Activated CD8-positive, alpha-beta memory T cell treated with anti-CD3 and anti-CD28 coated beads, Interleukin-2, amount 50 U/mL, for 1 hour (primary cell): ENCODE results near the gene CACNG7.

ENCODE experiments used
- DNase-seq: peaks from one replicate; pipeline ENCODE4 v3.0.0-alpha.2; 2020; ENCODE audit errors: extremely low read depth

Gene CACNG7

GRCh38 chr19:53957448-53958167, 48.5 kb downstream of the CACNG7 start:
- no peak for DNase-seq

GRCh38 chr19:53958168-53958571, 49.1 kb downstream of the CACNG7 start:
- no peak for DNase-seq

GRCh38 chr19:53958823-53959757, 50.0 kb downstream of the CACNG7 start:
- DNase-seq: no peak

- no peak for DNase-seq
These were observed 51.1 kb downstream of the CACNG7 start for GRCh38 chr19:53960187-53960586.

GRCh38 chr19:53960886-53961285, 51.8 kb downstream of the CACNG7 start:
- no peak for DNase-seq

- DNase-seq: no peak
These were observed 52.7 kb downstream of the CACNG7 start for GRCh38 chr19:53961523-53962356.

- DNase-seq: no peak
These were observed 53.9 kb downstream of the CACNG7 start, which contains the start of gene CACNG8 for GRCh38 chr19:53962887-53963431. Gene CACNG8 (plus strand): TSS chr19:53962937.

- no peak for DNase-seq
These were observed 56.0 kb downstream of the CACNG7 start for GRCh38 chr19:53965091-53965490.

- no peak for DNase-seq
These were observed 57.9 kb downstream of the CACNG7 start for GRCh38 chr19:53966931-53967330.

GRCh38 chr19:53969366-53969765, 60.3 kb downstream of the CACNG7 start:
- DNase-seq: no peak

GRCh38 chr19:53971673-53972072, 62.6 kb downstream of the CACNG7 start:
- no peak for DNase-seq

GRCh38 chr19:53977429-53977990, 68.4 kb downstream of the CACNG7 start:
- no peak for DNase-seq

GRCh38 chr19:53977991-53978731, 69.1 kb downstream of the CACNG7 start:
- DNase-seq: no peak

GRCh38 chr19:53978975-53979801, 70.1 kb downstream of the CACNG7 start:
- DNase-seq: no peak

GRCh38 chr19:53980539-53981375, 71.7 kb downstream of the CACNG7 start:
- no peak for DNase-seq

- no peak for DNase-seq
These were observed 72.4 kb downstream of the CACNG7 start for GRCh38 chr19:53981376-53981951.

- no peak for DNase-seq
These were observed 72.9 kb downstream of the CACNG7 start for GRCh38 chr19:53982001-53982451.

GRCh38 chr19:53982611-53983010, 73.5 kb downstream of the CACNG7 start:
- DNase-seq: no peak
